Activated B cell treated with CpG ODN at 0.5 μM for 24 hours (primary cell): ENCODE measurements around the gene SUFU. TPM values are rescaled to one million over a fixed set of nuclear protein-coding genes. Genes with fewer than 3 reads are reported as not detected.
A peak's percentile ranks its signal among the peaks of the same experiment; 100 is the strongest.

Experiments used
- ATAC-seq: fragments of 200-7000 bp; cut with Tn5 transposase; one replicate; pipeline ENCODE4 v1.10.0; 2021; ENCODE audit warnings: low read depth, mild to moderate bottlenecking, moderate library complexity
- CTCF ChIA-PET: fragments of 350-600 bp; sonication (Branson Sonifier 250); formaldehyde crosslinking; loops from one replicate; lab custom pipeline; 2021; ENCODE audit warnings: antibody characterized with exemption; lab: Charles Lee
- POLR2A ChIA-PET: fragments of 350-600 bp; sonication (Branson Sonifier 250); formaldehyde crosslinking; loops from one replicate; lab custom pipeline; 2021; ENCODE audit warnings: antibody characterized with exemption; lab: Charles Lee
- DNase-seq: peaks from one replicate; pipeline ENCODE4 v3.0.0; 2022
- H3K27ac Mint-ChIP-seq: one replicate; pipeline ENCODE4 v1.8.0; 2020; ENCODE audit warnings: mixed read lengths
- H3K27me3 Mint-ChIP-seq: one replicate; pipeline ENCODE4 v1.8.0; 2021; ENCODE audit warnings: mixed read lengths
- H3K36me3 Mint-ChIP-seq: one replicate; pipeline ENCODE4 v1.8.0; 2021; ENCODE audit warnings: low read depth, mixed read lengths
- H3K4me1 Mint-ChIP-seq: one replicate; pipeline ENCODE4 v1.8.0; 2021; ENCODE audit warnings: mixed read lengths
- H3K4me3 Mint-ChIP-seq: one replicate; pipeline ENCODE4 v1.8.0; 2020; ENCODE audit warnings: mild to moderate bottlenecking, mixed read lengths
- H3K9me3 Mint-ChIP-seq: one replicate; pipeline ENCODE4 v1.8.0; 2020; ENCODE audit warnings: mixed read lengths
- intact Hi-C: fragments of 100-400 bp; cut with micrococcal nuclease; formaldehyde crosslinking; loops from one replicate; pipeline ENCODE4 v1.15.1; 2024
- total RNA-seq: library from RNA; stranded (reverse); gene quantifications from 2 replicates; pipeline ENCODE4 v1.2.3, GENCODE V29; 2022
- TF ChIP-seq, protein P1 (sequence below): fragments of 200-600 bp; IDR thresholded peaks from one replicate; pipeline ENCODE4 v1.8.0; 2022; ENCODE audit warnings: antibody characterized with exemption, mild to moderate bottlenecking

The SUFU gene
- total RNA-seq, 1 donor from 2014 or later = 7.4 TPM

GRCh38 chr10:102538811-102539210 lies 35.0 kb downstream of the SUFU start:
- no peak overlapping the region for H3K4me3 Mint-ChIP-seq
- no peaks in the 10 kb centered on the region for H3K27me3 Mint-ChIP-seq
- CTCF ChIA-PET = no interaction called here
- H3K36me3 Mint-ChIP-seq = peaks cover 6% of the 10 kb centered on the region
- H3K4me1 Mint-ChIP-seq = peaks cover 19% of the 10 kb centered on the region
- TF ChIP-seq, protein P1, sequence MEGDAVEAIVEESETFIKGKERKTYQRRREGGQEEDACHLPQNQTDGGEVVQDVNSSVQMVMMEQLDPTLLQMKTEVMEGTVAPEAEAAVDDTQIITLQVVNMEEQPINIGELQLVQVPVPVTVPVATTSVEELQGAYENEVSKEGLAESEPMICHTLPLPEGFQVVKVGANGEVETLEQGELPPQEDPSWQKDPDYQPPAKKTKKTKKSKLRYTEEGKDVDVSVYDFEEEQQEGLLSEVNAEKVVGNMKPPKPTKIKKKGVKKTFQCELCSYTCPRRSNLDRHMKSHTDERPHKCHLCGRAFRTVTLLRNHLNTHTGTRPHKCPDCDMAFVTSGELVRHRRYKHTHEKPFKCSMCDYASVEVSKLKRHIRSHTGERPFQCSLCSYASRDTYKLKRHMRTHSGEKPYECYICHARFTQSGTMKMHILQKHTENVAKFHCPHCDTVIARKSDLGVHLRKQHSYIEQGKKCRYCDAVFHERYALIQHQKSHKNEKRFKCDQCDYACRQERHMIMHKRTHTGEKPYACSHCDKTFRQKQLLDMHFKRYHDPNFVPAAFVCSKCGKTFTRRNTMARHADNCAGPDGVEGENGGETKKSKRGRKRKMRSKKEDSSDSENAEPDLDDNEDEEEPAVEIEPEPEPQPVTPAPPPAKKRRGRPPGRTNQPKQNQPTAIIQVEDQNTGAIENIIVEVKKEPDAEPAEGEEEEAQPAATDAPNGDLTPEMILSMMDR = no peak
- no peaks in the 10 kb centered on the region for H3K9me3 Mint-ChIP-seq
- no peak overlapping the region for H3K27ac Mint-ChIP-seq
- DNase-seq (no peak), ATAC-seq (no peak)
- POLR2A ChIA-PET = no interaction called here
- intact Hi-C loops = no loop called here

DNA sequence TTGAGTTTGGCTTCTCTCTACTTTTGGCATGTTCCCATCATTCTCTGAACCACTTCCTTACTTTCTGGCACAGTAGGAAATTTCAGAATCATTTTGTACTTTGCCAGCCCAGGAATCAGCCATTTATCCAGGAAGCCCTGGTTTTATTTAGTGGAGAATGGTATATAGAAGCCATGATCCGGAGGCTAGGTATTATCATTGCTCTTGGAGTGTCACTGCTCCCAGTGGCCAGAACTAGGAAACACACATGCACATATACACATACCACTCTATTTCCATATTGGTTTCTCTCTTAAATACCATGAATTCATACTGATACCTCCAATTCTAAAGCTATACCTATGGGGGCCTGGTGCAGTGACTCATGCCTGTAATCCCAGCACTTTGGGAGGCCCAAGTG lies 36.3 kb downstream of the SUFU start:
- no peak overlapping the region for H3K27ac Mint-ChIP-seq
- intact Hi-C loops = no loop called here
- no peak overlapping the region for H3K4me3 Mint-ChIP-seq
- H3K9me3 Mint-ChIP-seq = no peaks in the 10 kb centered on the region
- DNase-seq (no peak), ATAC-seq (peak; percentile 42)
- H3K27me3 Mint-ChIP-seq = no peaks in the 10 kb centered on the region
- ChIA-PET POLR2A (no interaction called here), CTCF (no interaction called here)
- TF ChIP-seq, protein P1 = no peak
- H3K36me3 Mint-ChIP-seq = peaks cover 4% of the 10 kb centered on the region
- peaks cover 21% of the 10 kb centered on the region for H3K4me1 Mint-ChIP-seq

- TF ChIP-seq, protein P1 = no peak
- DNase-seq = no peak
- Mint-ChIP-seq H3K36me3 (no peaks in the 10 kb centered on the region), H3K4me3 (no peak overlapping the region), H3K4me1 (peaks cover 17% of the 10 kb centered on the region), H3K27ac (no peak overlapping the region), H3K27me3 (no peaks in the 10 kb centered on the region), H3K9me3 (no peaks in the 10 kb centered on the region)
- ChIA-PET CTCF (no interaction called here), POLR2A (no interaction called here)
- ATAC-seq = no peak
- intact Hi-C loops = no loop called here
Measured at GRCh38 chr10:102542800-102543418, 39.1 kb downstream of the SUFU start.

DNA sequence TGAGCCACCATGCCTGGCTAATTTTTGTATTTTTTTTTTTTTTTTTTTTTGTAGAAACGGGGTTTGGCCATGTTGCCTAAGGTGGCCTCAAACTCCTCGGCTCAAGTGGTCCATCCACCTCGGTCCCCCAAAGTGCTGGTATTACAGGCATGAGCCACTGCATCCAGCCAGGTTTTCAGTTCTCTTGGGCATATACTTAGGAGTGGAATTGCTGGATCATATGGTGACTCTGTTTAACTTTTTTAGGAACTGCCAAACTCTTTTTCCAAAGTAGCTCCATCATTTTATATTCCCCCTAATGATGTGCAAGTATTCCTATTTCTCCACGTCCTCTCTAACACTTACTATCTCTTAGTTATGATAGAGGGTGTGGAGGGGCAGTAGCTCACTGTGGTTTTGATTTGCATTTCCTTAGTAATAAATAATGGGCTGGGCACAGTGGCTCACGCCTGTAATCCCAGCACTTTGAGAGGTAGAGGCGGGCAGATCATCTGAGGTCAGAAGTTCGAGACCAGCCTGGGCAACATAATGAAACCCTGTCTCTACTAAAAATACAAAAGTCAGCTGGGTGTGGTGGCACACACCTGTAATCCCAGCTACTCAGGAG lies 41.6 kb downstream of the SUFU start:
- ATAC-seq (no peak), DNase-seq (no peak)
- intact Hi-C loops = no loop called here
- TF ChIP-seq, protein P1 = no peak
- H3K27me3 Mint-ChIP-seq = no peaks in the 10 kb centered on the region
- peaks cover 9% of the 10 kb centered on the region for H3K4me1 Mint-ChIP-seq
- CTCF ChIA-PET = no interaction called here
- H3K9me3 Mint-ChIP-seq = no peaks in the 10 kb centered on the region
- no peak overlapping the region for H3K4me3 Mint-ChIP-seq
- H3K27ac Mint-ChIP-seq = no peak overlapping the region
- H3K36me3 Mint-ChIP-seq = peaks cover 7% of the 10 kb centered on the region
- POLR2A ChIA-PET = no interaction called here

DNA sequence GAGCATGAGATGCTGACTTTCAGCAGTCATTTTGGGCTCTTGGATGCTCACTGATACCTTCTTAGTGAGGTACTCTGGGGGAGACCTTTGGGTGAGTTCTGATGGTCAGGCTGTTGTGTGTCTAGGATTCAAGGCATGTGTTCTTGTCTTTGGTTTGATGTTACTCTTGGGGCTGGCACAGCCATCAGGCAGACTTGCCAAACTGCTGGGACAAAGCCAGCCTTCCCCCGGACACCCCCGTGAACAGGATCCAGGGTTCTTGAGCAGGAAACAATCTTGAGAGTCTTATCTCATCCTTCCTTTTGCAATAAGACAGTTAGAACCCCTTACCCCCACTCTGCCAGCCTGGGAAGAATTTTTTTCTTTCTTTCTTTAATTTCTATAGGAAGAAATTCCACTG lies 42.2 kb downstream of the SUFU start:
- DNase-seq (no peak), ATAC-seq (no peak)
- TF ChIP-seq, protein P1 = no peak
- Mint-ChIP-seq H3K4me3 (no peak overlapping the region), H3K27ac (no peak overlapping the region), H3K27me3 (no peaks in the 10 kb centered on the region), H3K36me3 (peaks cover 11% of the 10 kb centered on the region), H3K4me1 (peaks cover 9% of the 10 kb centered on the region), H3K9me3 (no peaks in the 10 kb centered on the region)
- CTCF ChIA-PET = no interaction called here
- intact Hi-C loops = no loop called here
- POLR2A ChIA-PET = no interaction called here
